ENCODE measurements around the gene MID2.

- TF ChIP-seq CTCF (IDR thresholded peaks at IDR 0.05; ENCODE audit: insufficient read depth, low read length) (no peak), POLR2AphosphoS5 (IDR thresholded peaks at IDR 0.05; ENCODE audit: low read depth) (no peak), GABPA (IDR thresholded peaks at IDR 0.05; ENCODE audit: low read depth) (no peak), REST (IDR thresholded peaks at IDR 0.05; ENCODE audit: insufficient replicate concordance, low read depth) (no peak), SPI1 (IDR thresholded peaks at IDR 0.05; ENCODE audit: borderline replicate concordance, low read depth) (no peak)
Observed at GRCh38 chrX:107971636-107972035, 146.0 kb downstream of the MID2 start.

Measured in HL-60 (cell line).